H9 (cell line): ENCODE data around the gene ADARB2. TPM values are rescaled to one million over a fixed set of nuclear protein-coding genes. Genes with fewer than 3 reads are reported as not detected.

Experiments
- DNase-seq: peaks from one replicate; pipeline ENCODE4 v3.0.0-alpha.2; 2017
- H2AFZ ChIP-seq: one replicate; pipeline ENCODE4 v1.6.1; 2013; ENCODE audit warnings: mild to moderate bottlenecking, low read length, control low read depth, moderate library complexity
- H2AK5ac ChIP-seq: 2 replicates; pipeline ENCODE4 v1.6.1; 2013; ENCODE audit warnings: low read length, control low read depth, mixed read lengths; ENCODE audit not compliant: insufficient read length
- H2BK120ac ChIP-seq: one replicate; pipeline ENCODE4 v1.6.1; 2013; ENCODE audit warnings: low read depth, mild to moderate bottlenecking, low read length, control low read depth, inconsistent platforms; ENCODE audit not compliant: poor library complexity, severe bottlenecking
- H2BK12ac ChIP-seq: 2 replicates; pipeline ENCODE4 v1.6.1; 2013; ENCODE audit warnings: low read length, control low read depth, mixed read lengths, low read depth; ENCODE audit not compliant: insufficient read length
- H2BK15ac ChIP-seq: 2 replicates; pipeline ENCODE4 v1.6.1; 2013; ENCODE audit warnings: low read depth, low read length, control low read depth
- H2BK20ac ChIP-seq: one replicate; pipeline ENCODE4 v1.6.1; 2013; ENCODE audit warnings: low read depth, mild to moderate bottlenecking, low read length, control low read depth, inconsistent platforms; ENCODE audit not compliant: poor library complexity, severe bottlenecking
- H2BK5ac ChIP-seq: 2 replicates; pipeline ENCODE4 v1.6.1; 2013; ENCODE audit warnings: low read length, control low read depth, mixed read lengths; ENCODE audit not compliant: insufficient read length
- H3K14ac ChIP-seq: 2 replicates; pipeline ENCODE4 v1.6.1; 2013; ENCODE audit warnings: low read length, control low read depth; ENCODE audit not compliant: insufficient read depth
- H3K18ac ChIP-seq: 2 replicates; pipeline ENCODE4 v1.6.1; 2013; ENCODE audit warnings: low read depth, mild to moderate bottlenecking, mixed read lengths, low read length, control low read depth; ENCODE audit not compliant: insufficient read length
- H3K23ac ChIP-seq: 2 replicates; pipeline ENCODE4 v1.6.1; 2013; ENCODE audit warnings: low read length, control low read depth, mixed read lengths, low read depth; ENCODE audit not compliant: insufficient read length
- H3K23me2 ChIP-seq: 2 replicates; pipeline ENCODE4 v1.6.1; 2013; ENCODE audit warnings: low read depth, mild to moderate bottlenecking, mixed read lengths, low read length, control low read depth; ENCODE audit not compliant: insufficient read length, poor library complexity, severe bottlenecking
- H3K27ac ChIP-seq: 2 replicates; pipeline ENCODE4 v1.5.1; 2013; ENCODE audit warnings: low read length, control low read depth, mixed read lengths, low read depth; ENCODE audit not compliant: insufficient read length
- H3K27me3 ChIP-seq: 2 replicates; pipeline ENCODE4 v1.6.1; 2013; ENCODE audit warnings: low read length, control low read depth, inconsistent platforms; ENCODE audit not compliant: insufficient read depth
- H3K4ac ChIP-seq: 2 replicates; pipeline ENCODE4 v1.6.1; 2013; ENCODE audit warnings: low read depth, mild to moderate bottlenecking, control low read depth, inconsistent platforms, low read length, moderate library complexity
- H3K4me1 ChIP-seq: 2 replicates; pipeline ENCODE4 v1.6.1; 2013; ENCODE audit warnings: low read length, control low read depth, inconsistent platforms; ENCODE audit not compliant: insufficient read depth
- H3K4me2 ChIP-seq: 2 replicates; pipeline ENCODE4 v1.6.1; 2013; ENCODE audit warnings: low read length, control low read depth, mixed read lengths; ENCODE audit not compliant: insufficient read length, insufficient read depth
- H3K56ac ChIP-seq: 2 replicates; pipeline ENCODE4 v1.6.1; 2013; ENCODE audit warnings: low read depth, mild to moderate bottlenecking, mixed read lengths, low read length, control low read depth; ENCODE audit not compliant: insufficient read length
- H3K79me1 ChIP-seq: 2 replicates; pipeline ENCODE4 v1.6.1; 2013; ENCODE audit warnings: low read depth, mild to moderate bottlenecking, moderate library complexity, low read length, control low read depth, inconsistent platforms; ENCODE audit not compliant: insufficient read depth, poor library complexity, severe bottlenecking
- H3K79me2 ChIP-seq: 2 replicates; pipeline ENCODE4 v1.6.1; 2013; ENCODE audit warnings: low read length, control low read depth, inconsistent platforms; ENCODE audit not compliant: insufficient read depth
- H3K9ac ChIP-seq: 2 replicates; pipeline ENCODE4 v1.6.1; 2013; ENCODE audit warnings: low read length, control low read depth, mixed read lengths; ENCODE audit not compliant: insufficient read length; ENCODE audit errors: extremely low read depth
- H3K9me3 ChIP-seq: one replicate; pipeline ENCODE4 v1.6.1; 2013; ENCODE audit warnings: low read depth, low read length, inconsistent platforms; ENCODE audit not compliant: control insufficient read depth
- H3T11ph ChIP-seq: one replicate; pipeline ENCODE4 v1.6.1; 2013; ENCODE audit warnings: mild to moderate bottlenecking, low read length, control low read depth, inconsistent platforms
- H4K20me1 ChIP-seq: one replicate; pipeline ENCODE4 v1.6.1; 2013; ENCODE audit not compliant: control insufficient read depth, insufficient read length, insufficient read depth
- H4K5ac ChIP-seq: 2 replicates; pipeline ENCODE4 v1.6.1; 2013; ENCODE audit warnings: low read depth, mild to moderate bottlenecking, mixed read lengths, low read length, control low read depth; ENCODE audit not compliant: insufficient read length
- H4K8ac ChIP-seq: replicated peaks from 2 replicates; pipeline ENCODE4 v1.6.1; 2013; ENCODE audit warnings: low read length, control low read depth, mixed read lengths, low read depth; ENCODE audit not compliant: insufficient read length
- H4K91ac ChIP-seq: 2 replicates; pipeline ENCODE4 v1.6.1; 2013; ENCODE audit warnings: low read depth, mild to moderate bottlenecking, moderate library complexity, mixed read lengths, low read length, control low read depth; ENCODE audit not compliant: insufficient read length
- H3K27ac Mint-ChIP-seq, 3 experiments: 2 replicates in 2 of 3; 3 replicates in 1 of 3; pipeline ENCODE4 v1.8.0; 2020 to 2021; ENCODE audit warnings: mixed read lengths in 3 of 3, mild to moderate bottlenecking in 1 of 3, moderate library complexity in 1 of 3
- H3K27me3 Mint-ChIP-seq: 2 replicates; pipeline ENCODE4 v1.8.0; 2021; ENCODE audit warnings: low read depth, mild to moderate bottlenecking, moderate library complexity, mixed read lengths
- H3K36me3 Mint-ChIP-seq, 3 experiments: 2 replicates in 2 of 3; 3 replicates in 1 of 3; pipeline ENCODE4 v1.8.0; 2020 to 2021; ENCODE audit warnings: low read depth in 3 of 3, mixed read lengths in 3 of 3; ENCODE audit not compliant: insufficient read depth in 1 of 3
- H3K4me1 Mint-ChIP-seq, 2 experiments: 2 replicates each; pipeline ENCODE4 v1.8.0; 2020; ENCODE audit warnings: mixed read lengths in 2 of 2
- H3K4me3 Mint-ChIP-seq, 2 experiments: 2 replicates in 1 of 2; 3 replicates in 1 of 2; pipeline ENCODE4 v1.8.0; 2020 to 2021; ENCODE audit warnings: mild to moderate bottlenecking in 2 of 2, mixed read lengths in 2 of 2, moderate library complexity in 1 of 2
- H3K9me3 Mint-ChIP-seq, 2 experiments: 2 replicates in 1 of 2; 3 replicates in 1 of 2; pipeline ENCODE4 v1.8.0; 2020; ENCODE audit warnings: mild to moderate bottlenecking in 2 of 2, mixed read lengths in 2 of 2, moderate library complexity in 1 of 2
- WGBS: extraction: QIAGEN DNeasy Blood & Tissue Kit; methylation state at CpG from one replicate; pipeline ENCODE4 v1.1.7; 2013; ENCODE audit warnings: missing lambda C conversion rate, low lambda C conversion rate, mixed read lengths; ENCODE audit not compliant: insufficient read length; ENCODE audit errors: extremely low coverage; 5-methylcytosine and 5-hydroxymethylcytosine counted together
- total RNA-seq: library from RNA; stranded (reverse); gene quantifications from 2 replicates; pipeline ENCODE4 v1.2.1, GENCODE V29; 2021
- TF ChIP-seq, protein P1 (sequence below): fragments of 200-600 bp; sonication (generic); conservative IDR thresholded peaks from 3 replicates; pipeline ENCODE4 v1.8.0; 2021; ENCODE audit warnings: antibody characterized with exemption, mild to moderate bottlenecking

Gene ADARB2
- total RNA-seq, 1 experiment from 2014 or later: 0.87 TPM

DNA sequence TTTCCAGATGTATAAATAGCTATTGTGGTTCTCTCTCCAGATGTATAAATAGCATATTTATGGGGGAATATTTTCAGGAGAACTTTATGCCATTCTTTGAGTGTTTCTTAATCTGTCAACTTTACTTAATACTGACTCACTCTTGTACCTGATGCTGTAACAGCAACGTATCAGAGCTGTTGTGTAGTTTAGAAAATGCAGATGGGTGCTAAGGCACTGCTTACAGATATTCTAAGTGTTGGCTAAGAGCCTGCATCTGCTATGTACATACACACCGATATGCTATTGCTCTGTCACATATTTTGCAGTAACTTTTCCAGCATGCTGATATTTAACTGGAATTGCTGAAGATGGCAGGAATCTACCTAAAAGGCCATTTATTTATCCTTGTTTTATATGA is 609.2 kb downstream of the ADARB2 start:
- Histone ChIP-seq H3K27ac (no peak overlapping the region), H4K5ac (no peak overlapping the region), H2BK12ac (no peak overlapping the region), H2BK120ac (no peak overlapping the region), H3K79me2 (no peaks in the 10 kb centered on the region), H4K91ac (no peak overlapping the region), H3K4ac (no peak overlapping the region), H2BK20ac (no peak overlapping the region), H4K20me1 (no peaks in the 10 kb centered on the region), H4K8ac (no peak overlapping the region), H3K9ac (no peak overlapping the region), H3K79me1 (no peaks in the 10 kb centered on the region), H3K27me3 (no peaks in the 10 kb centered on the region), H3K23me2 (no peaks in the 10 kb centered on the region), H3K9me3 (no peaks in the 10 kb centered on the region), H3T11ph (no peak overlapping the region), H2BK5ac (no peak overlapping the region), H2BK15ac (no peak overlapping the region), H3K4me1 (no peaks in the 10 kb centered on the region), H3K4me2 (no peak overlapping the region), H2AK5ac (no peak overlapping the region), H3K23ac (no peak overlapping the region), H2AFZ (no peak overlapping the region), H3K56ac (no peak overlapping the region), H3K18ac (no peak overlapping the region), H3K14ac (no peak overlapping the region)
- no peak for DNase-seq
- Mint-ChIP-seq H3K9me3 (no peaks in the 10 kb centered on the region), H3K27me3 (no peaks in the 10 kb centered on the region), H3K36me3 (peaks cover 37 to 63% (median 55%) of the 10 kb centered on the region in 3 experiments; a peak in 6 of 7 replicates), H3K27ac (no peak overlapping the region), H3K4me1 (no peaks in the 10 kb centered on the region), H3K4me3 (no peak overlapping the region)
- no CpG with 5 or more reads among the region's 2 CpGs for WGBS
- TF ChIP-seq, protein P1, sequence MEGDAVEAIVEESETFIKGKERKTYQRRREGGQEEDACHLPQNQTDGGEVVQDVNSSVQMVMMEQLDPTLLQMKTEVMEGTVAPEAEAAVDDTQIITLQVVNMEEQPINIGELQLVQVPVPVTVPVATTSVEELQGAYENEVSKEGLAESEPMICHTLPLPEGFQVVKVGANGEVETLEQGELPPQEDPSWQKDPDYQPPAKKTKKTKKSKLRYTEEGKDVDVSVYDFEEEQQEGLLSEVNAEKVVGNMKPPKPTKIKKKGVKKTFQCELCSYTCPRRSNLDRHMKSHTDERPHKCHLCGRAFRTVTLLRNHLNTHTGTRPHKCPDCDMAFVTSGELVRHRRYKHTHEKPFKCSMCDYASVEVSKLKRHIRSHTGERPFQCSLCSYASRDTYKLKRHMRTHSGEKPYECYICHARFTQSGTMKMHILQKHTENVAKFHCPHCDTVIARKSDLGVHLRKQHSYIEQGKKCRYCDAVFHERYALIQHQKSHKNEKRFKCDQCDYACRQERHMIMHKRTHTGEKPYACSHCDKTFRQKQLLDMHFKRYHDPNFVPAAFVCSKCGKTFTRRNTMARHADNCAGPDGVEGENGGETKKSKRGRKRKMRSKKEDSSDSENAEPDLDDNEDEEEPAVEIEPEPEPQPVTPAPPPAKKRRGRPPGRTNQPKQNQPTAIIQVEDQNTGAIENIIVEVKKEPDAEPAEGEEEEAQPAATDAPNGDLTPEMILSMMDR: no peak
